Testis (tissue), 2 donors: Measurements from ENCODE around the gene HS3ST3A1.

Experiments used
- CTCF ChIP-seq, 3 experiments: fragments of 450-650 bp in 2 of 3; fragments of 200-600 bp in 1 of 3; sonication (generic) in 1 of 3; IDR thresholded peaks; one replicate each; pipeline ENCODE4 v1.5.1; 2016 to 2019; ENCODE audit warnings: antibody characterized with exemption in 3 of 3, mild to moderate bottlenecking in 2 of 3, moderate library complexity in 1 of 3
- POLR2A ChIP-seq: fragments of 450-650 bp; IDR thresholded peaks from one replicate; pipeline ENCODE4 v1.6.1; 2017; ENCODE audit warnings: antibody characterized with exemption, mild to moderate bottlenecking, moderate library complexity

- TF ChIP-seq CTCF (IDR thresholded peaks at IDR 0.05) (no peak), POLR2A (no peak)
These were observed 39.4 kb downstream of the HS3ST3A1 start for GRCh38 chr17:13562271-13562800.
